ENCODE measurements around the gene PER2. TPM values are rescaled to one million over a fixed set of nuclear protein-coding genes. Genes with fewer than 3 reads are reported as not detected.

The PER2 gene
- total RNA-seq, 1 donor from 2014 or later: 3.8 TPM

DNA sequence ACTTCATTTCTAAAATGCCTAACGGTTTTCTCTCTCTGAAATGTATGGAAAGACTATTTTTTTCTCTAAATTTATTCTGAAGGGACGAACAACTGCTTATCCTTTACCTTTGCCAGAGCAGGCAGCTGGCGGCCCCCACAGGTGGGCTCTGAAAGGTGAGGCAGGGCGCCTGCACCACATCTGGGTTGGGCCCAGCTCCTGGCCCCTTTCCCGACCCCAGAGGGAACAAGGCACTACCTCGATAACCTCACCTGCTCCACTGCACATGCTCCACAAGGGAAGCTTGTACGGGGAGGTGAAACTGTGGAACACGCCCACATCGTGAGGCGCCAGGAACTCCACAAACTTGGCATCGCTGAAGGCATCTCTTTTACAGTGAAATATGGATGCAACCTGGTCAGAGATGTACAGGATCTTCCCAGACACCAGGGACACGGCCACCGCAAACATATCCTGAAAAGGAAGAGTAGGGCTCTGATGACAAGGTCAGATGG, 17.3 kb downstream of the PER2 start:
- Mint-ChIP-seq H3K36me3 (ENCODE audit: unreplicated experiment) (peaks cover 3% of the 10 kb centered on the region), H3K9me3 (ENCODE audit: unreplicated experiment) (peaks cover 5% of the 10 kb centered on the region), H3K4me1 (ENCODE audit: low read depth, unreplicated experiment) (no peaks in the 10 kb centered on the region), H3K27ac (ENCODE audit: unreplicated experiment) (no peak overlapping the region), H3K4me3 (ENCODE audit: unreplicated experiment) (no peak overlapping the region), H3K27me3 (ENCODE audit: unreplicated experiment) (peaks cover 5% of the 10 kb centered on the region)
- TF ChIP-seq, protein P1, sequence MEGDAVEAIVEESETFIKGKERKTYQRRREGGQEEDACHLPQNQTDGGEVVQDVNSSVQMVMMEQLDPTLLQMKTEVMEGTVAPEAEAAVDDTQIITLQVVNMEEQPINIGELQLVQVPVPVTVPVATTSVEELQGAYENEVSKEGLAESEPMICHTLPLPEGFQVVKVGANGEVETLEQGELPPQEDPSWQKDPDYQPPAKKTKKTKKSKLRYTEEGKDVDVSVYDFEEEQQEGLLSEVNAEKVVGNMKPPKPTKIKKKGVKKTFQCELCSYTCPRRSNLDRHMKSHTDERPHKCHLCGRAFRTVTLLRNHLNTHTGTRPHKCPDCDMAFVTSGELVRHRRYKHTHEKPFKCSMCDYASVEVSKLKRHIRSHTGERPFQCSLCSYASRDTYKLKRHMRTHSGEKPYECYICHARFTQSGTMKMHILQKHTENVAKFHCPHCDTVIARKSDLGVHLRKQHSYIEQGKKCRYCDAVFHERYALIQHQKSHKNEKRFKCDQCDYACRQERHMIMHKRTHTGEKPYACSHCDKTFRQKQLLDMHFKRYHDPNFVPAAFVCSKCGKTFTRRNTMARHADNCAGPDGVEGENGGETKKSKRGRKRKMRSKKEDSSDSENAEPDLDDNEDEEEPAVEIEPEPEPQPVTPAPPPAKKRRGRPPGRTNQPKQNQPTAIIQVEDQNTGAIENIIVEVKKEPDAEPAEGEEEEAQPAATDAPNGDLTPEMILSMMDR (IDR thresholded peaks at IDR 0.05; ENCODE audit: partially characterized antibody, unreplicated experiment): no peak
- DNase-seq: peak; percentile 8

DNA sequence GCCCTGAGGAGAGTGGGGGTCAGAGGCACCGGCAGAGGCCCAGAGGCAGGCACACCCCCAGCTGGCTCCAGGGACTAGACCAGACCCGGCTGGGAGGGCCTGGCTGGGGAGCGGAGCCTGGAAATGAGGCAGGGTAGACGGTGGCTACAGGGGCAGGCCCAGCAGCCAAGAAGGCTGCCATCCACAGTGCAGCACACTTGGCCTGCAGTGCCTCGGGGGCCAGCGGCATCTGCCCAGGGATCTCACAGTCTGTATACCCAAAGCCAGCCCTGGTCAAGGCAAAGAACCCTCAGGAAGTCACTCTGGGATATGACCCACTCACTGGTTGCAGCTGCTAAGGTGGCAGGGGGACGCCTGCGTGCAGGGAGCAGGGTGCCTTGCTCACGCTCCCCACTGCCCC, 17.8 kb downstream of the PER2 start:
- Mint-ChIP-seq H3K9me3 (ENCODE audit: unreplicated experiment) (peaks cover 5% of the 10 kb centered on the region), H3K27me3 (ENCODE audit: unreplicated experiment) (peaks cover 5% of the 10 kb centered on the region), H3K27ac (ENCODE audit: unreplicated experiment) (no peak overlapping the region), H3K4me1 (ENCODE audit: low read depth, unreplicated experiment) (no peaks in the 10 kb centered on the region), H3K4me3 (ENCODE audit: unreplicated experiment) (no peak overlapping the region), H3K36me3 (ENCODE audit: unreplicated experiment) (peaks cover 3% of the 10 kb centered on the region)
- TF ChIP-seq, protein P1 (IDR thresholded peaks at IDR 0.05; ENCODE audit: partially characterized antibody, unreplicated experiment): no peak
- DNase-seq: peak; percentile 9

DNA sequence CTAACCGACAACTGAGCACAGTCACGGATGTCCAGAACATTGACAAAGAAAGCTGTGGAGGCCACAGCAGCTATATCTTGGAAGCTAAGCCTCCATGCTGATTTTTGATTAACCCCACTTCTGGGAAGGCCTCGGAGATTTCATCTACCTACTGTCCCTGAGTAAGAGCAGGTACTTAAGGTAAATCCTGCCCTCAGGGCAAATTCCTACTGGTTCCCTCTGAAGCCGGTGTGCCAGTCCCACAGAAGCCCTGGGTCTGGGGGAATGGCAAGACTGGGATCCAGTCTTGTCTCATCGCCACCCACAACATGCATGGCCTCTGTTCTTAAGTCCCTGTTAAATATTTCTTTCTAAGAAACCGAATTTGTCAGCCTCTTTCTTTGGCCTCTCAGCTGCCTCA, 18.7 kb downstream of the PER2 start:
- peaks cover 3% of the 10 kb centered on the region for H3K36me3 Mint-ChIP-seq (ENCODE audit: unreplicated experiment)
- H3K27me3 Mint-ChIP-seq (ENCODE audit: unreplicated experiment): peaks cover 4% of the 10 kb centered on the region
- no peak overlapping the region for H3K27ac Mint-ChIP-seq (ENCODE audit: unreplicated experiment)
- no peak overlapping the region for H3K4me3 Mint-ChIP-seq (ENCODE audit: unreplicated experiment)
- TF ChIP-seq, protein P1 (IDR thresholded peaks at IDR 0.05; ENCODE audit: partially characterized antibody, unreplicated experiment): no peak
- H3K4me1 Mint-ChIP-seq (ENCODE audit: low read depth, unreplicated experiment): no peaks in the 10 kb centered on the region
- DNase-seq: peak; percentile 4
- peaks cover 5% of the 10 kb centered on the region for H3K9me3 Mint-ChIP-seq (ENCODE audit: unreplicated experiment)

DNA sequence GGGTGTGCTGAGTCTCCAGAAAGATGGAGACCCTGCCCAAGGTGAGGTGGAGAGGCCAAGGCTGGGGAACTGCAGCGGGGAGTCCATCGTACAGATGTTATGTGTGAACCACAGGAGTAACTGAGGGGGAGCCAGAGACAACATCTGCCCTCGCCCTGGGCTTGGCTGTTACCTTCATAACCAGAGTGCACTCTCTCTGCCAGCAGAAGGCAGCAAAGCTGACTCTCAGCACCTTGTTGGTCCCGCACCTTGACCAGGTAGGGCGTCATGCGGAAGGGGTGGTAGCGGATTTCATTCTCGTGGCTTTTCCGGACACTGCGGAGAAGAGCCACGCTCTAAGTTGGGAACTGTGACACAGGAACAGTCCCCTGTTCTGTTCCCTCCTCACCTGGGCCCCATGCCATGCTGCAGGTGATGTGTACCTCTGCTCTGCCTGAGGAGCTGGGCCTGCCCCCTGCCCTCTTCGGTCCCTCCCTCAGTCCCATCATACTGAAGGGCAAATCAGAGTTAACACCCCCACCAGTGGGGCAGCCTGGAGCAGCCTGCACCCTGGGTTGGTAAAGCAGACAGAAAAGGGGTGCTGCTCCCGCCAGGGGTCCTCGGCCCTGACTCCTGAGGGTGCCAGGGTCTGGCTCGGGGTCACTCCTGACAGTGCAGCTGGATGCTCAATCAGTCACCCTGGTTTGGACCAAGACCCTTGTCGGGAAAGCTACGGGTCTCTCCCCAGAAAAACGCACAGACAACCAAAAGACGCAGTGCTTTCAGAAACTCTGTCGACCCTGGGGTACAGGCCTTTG, 20.3 kb downstream of the PER2 start:
- Mint-ChIP-seq H3K9me3 (ENCODE audit: unreplicated experiment) (peaks cover 7% of the 10 kb centered on the region), H3K4me3 (ENCODE audit: unreplicated experiment) (no peak overlapping the region), H3K36me3 (ENCODE audit: unreplicated experiment) (peaks cover 2% of the 10 kb centered on the region), H3K4me1 (ENCODE audit: low read depth, unreplicated experiment) (peaks cover 6% of the 10 kb centered on the region), H3K27me3 (ENCODE audit: unreplicated experiment) (peaks cover 2% of the 10 kb centered on the region), H3K27ac (ENCODE audit: unreplicated experiment) (no peak overlapping the region)
- TF ChIP-seq, protein P1 (IDR thresholded peaks at IDR 0.05; ENCODE audit: partially characterized antibody, unreplicated experiment): no peak
- peak; percentile 8 for DNase-seq

DNA sequence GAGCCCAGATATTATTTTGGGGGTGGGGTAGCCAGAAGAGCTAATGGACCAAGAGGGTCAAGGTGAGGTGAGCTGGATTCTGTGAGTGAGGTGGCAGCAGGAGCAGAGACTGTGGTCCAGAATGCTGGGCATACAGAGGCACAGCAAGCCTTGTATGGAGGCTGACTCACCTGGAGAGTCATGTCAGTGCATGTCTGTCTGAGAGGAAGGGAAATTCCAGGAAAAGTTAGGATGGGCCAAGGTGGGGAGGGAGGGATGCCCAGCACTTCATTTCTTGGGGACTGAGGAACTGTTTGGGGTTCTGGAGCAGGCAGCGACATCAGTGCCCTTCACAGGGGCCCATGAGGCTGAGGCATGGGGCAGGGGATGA, 21.1 kb downstream of the PER2 start:
- no peak overlapping the region for H3K4me3 Mint-ChIP-seq (ENCODE audit: unreplicated experiment)
- DNase-seq: no peak
- peaks cover 2% of the 10 kb centered on the region for H3K27me3 Mint-ChIP-seq (ENCODE audit: unreplicated experiment)
- H3K9me3 Mint-ChIP-seq (ENCODE audit: unreplicated experiment): peaks cover 7% of the 10 kb centered on the region
- no peak overlapping the region for H3K27ac Mint-ChIP-seq (ENCODE audit: unreplicated experiment)
- no peaks in the 10 kb centered on the region for H3K36me3 Mint-ChIP-seq (ENCODE audit: unreplicated experiment)
- TF ChIP-seq, protein P1 (IDR thresholded peaks at IDR 0.05; ENCODE audit: partially characterized antibody, unreplicated experiment): no peak
- H3K4me1 Mint-ChIP-seq (ENCODE audit: low read depth, unreplicated experiment): peaks cover 10% of the 10 kb centered on the region
